ENCODE data around the gene ECI1.

The ECI1 gene

GRCh38 chr16:2196162-2196980, 55.0 kb downstream of the ECI1 start, which contains the start of gene CASKIN1:
Gene CASKIN1, minus strand, starts transcription at chr16:2196605. Its CDS starts 173 bp downstream, at chr16:2196432.
- no peak for DNase-seq (ENCODE audit: low read depth in 2 of 2)

- no peak for DNase-seq (ENCODE audit: low read depth in 2 of 2)
Observed at GRCh38 chr16:2195322-2196161, 55.8 kb downstream of the ECI1 start.

- no peak for DNase-seq (ENCODE audit: low read depth in 2 of 2)
Observed at GRCh38 chr16:2194852-2195321, 56.5 kb downstream of the ECI1 start.

- DNase-seq (ENCODE audit: low read depth in 2 of 2) = no peak
Observed at GRCh38 chr16:2194166-2194834, 57.1 kb downstream of the ECI1 start.

GRCh38 chr16:2191446-2191706, 60.0 kb downstream of the ECI1 start:
- DNase-seq (ENCODE audit: low read depth in 2 of 2) = no peak

GRCh38 chr16:2190659-2191445, 60.5 kb downstream of the ECI1 start:
- no peak for DNase-seq (ENCODE audit: low read depth in 2 of 2)

GRCh38 chr16:2190002-2190658, 61.3 kb downstream of the ECI1 start:
- DNase-seq (ENCODE audit: low read depth in 2 of 2) = no peak

Data from activated CD4-positive, alpha-beta T cell treated with anti-CD3 and anti-CD28 coated beads for 24 hours (primary cell).